T-helper 17 cell (primary cell): ENCODE results near the gene PRCC. TPM values are rescaled to one million over a fixed set of nuclear protein-coding genes. Genes with fewer than 3 reads are reported as not detected.

Experiments
- ATAC-seq: fragments of 150-1000 bp; cut with Tn5 transposase; 2 replicates; pipeline ENCODE4 v1.10.0; 2021; ENCODE audit warnings: mild to moderate bottlenecking, moderate library complexity
- DNase-seq, 3 donors: peaks; one replicate each; pipeline versions ENCODE4 v3.0.0 to v3.0.0-alpha.2; 2020 to 2021
- H3K9me3 ChIP-seq: one replicate; pipeline ENCODE4 v1.7.0; 2013; ENCODE audit warnings: low read length, mild to moderate bottlenecking; ENCODE audit not compliant: control insufficient read depth, poor library complexity, severe bottlenecking
- H3K27ac Mint-ChIP-seq: one replicate; pipeline ENCODE4 v1.8.0; 2022; ENCODE audit warnings: mild to moderate bottlenecking, moderate library complexity, mixed read lengths
- H3K27me3 Mint-ChIP-seq: one replicate; pipeline ENCODE4 v1.8.0; 2022; ENCODE audit warnings: mixed read lengths
- H3K36me3 Mint-ChIP-seq: one replicate; pipeline ENCODE4 v1.8.0; 2022; ENCODE audit warnings: low read depth, mixed read lengths
- H3K4me1 Mint-ChIP-seq: one replicate; pipeline ENCODE4 v1.8.0; 2022; ENCODE audit warnings: mild to moderate bottlenecking, mixed read lengths
- H3K4me3 Mint-ChIP-seq: one replicate; pipeline ENCODE4 v1.8.0; 2022; ENCODE audit warnings: mild to moderate bottlenecking, moderate library complexity, mixed read lengths
- total RNA-seq, 4 donors: library from RNA in 2 of 4; stranded (reverse) in 2 of 4; gene quantifications; one replicate each; pipeline ENCODE4 v1.2.3 and lab custom pipeline; 2022 to 2026

The PRCC gene, protein sequence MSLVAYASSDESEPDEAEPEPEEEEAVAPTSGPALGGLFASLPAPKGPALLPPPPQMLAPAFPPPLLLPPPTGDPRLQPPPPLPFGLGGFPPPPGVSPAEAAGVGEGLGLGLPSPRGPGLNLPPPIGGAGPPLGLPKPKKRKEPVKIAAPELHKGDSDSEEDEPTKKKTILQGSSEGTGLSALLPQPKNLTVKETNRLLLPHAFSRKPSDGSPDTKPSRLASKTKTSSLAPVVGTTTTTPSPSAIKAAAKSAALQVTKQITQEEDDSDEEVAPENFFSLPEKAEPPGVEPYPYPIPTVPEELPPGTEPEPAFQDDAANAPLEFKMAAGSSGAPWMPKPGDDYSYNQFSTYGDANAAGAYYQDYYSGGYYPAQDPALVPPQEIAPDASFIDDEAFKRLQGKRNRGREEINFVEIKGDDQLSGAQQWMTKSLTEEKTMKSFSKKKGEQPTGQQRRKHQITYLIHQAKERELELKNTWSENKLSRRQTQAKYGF
- total RNA-seq = 10 to 100 TPM; 51.0 to 82.4 TPM
- 28.2 to 35.9 reads per million in 2 donors for total RNA-seq (lab: John Stamatoyannopoulos, UW)

DNA sequence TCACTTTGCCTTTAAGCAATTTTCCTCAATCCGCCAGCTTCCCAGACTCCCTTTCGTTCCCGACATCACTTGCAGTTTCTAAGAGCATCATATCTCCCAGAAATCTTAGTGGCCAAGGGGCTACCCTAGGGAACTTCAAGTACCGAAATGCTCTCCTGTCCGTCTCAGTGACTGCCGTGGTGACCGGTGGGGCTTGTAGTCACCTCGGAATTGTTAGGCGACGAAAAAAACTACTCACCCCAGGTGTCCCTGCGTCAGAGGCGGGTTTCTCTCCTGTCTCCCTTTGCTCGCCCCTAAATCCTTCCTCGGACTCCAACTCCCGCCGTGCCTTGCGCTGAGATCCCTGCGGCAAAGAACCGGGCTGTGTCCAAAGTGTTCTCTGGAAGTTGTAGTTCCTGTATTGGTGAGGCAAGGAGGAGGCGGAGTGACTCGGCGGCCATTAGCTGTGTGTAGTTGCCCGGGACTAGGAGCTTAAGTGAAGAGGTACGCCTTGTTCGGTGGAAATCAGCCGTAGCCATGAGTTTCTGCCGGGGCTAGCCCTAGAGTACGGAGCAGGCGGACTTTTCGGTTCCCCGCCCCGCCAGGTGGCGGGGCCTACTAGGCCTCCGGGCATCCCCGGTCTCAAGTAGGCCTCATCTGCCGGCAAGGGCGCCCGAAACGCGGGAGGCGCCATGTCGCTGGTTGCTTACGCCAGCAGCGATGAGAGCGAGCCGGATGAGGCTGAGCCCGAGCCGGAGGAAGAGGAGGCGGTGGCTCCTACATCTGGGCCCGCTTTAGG, at the start of gene PRCC:
TSS of gene PRCC (plus strand) at position 435 of the 778 bp plus-strand sequence. CDS start at position 672, 237 bp downstream.
- H3K4me3 Mint-ChIP-seq = no peak within 1 kb of the TSS
- peak; percentile 92 for ATAC-seq
- peak; percentile 87 to 96 (median 92) for DNase-seq
- H3K4me1 Mint-ChIP-seq = peaks cover 29% of the 10 kb centered on the region
- no peaks in the 10 kb centered on the region for H3K9me3 ChIP-seq
- H3K36me3 Mint-ChIP-seq = peaks cover 8% of the 10 kb centered on the region
- no peak within 1 kb of the TSS for H3K27ac Mint-ChIP-seq
- H3K27me3 Mint-ChIP-seq = no peaks in the 10 kb centered on the region

DNA sequence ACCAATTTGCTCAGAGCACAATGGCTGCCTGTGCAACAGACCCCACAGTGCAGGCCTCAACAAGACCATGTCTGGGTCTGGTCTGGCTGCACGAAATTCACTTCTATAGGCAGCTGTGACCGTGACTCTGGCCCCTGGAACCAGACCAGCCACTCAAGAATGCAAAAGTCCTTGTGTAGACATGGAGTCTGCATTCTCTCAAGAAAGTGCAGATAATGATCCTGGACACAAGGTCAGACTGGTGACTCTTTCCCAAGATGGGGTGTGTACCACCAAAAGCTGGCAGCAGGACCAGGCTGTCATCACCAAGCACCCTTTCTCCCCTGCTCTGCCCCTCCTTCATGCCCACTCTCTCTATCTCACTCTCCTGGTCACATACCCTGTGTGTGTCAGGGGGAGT, 46.2 kb upstream of the PRCC start:
- H3K4me3 Mint-ChIP-seq = no peak overlapping the region
- H3K27me3 Mint-ChIP-seq = no peaks in the 10 kb centered on the region
- H3K4me1 Mint-ChIP-seq = peaks cover 9% of the 10 kb centered on the region
- no peaks in the 10 kb centered on the region for H3K9me3 ChIP-seq
- no peak for DNase-seq
- no peak for ATAC-seq
- peaks cover 3% of the 10 kb centered on the region for H3K36me3 Mint-ChIP-seq
- H3K27ac Mint-ChIP-seq = no peak overlapping the region

DNA sequence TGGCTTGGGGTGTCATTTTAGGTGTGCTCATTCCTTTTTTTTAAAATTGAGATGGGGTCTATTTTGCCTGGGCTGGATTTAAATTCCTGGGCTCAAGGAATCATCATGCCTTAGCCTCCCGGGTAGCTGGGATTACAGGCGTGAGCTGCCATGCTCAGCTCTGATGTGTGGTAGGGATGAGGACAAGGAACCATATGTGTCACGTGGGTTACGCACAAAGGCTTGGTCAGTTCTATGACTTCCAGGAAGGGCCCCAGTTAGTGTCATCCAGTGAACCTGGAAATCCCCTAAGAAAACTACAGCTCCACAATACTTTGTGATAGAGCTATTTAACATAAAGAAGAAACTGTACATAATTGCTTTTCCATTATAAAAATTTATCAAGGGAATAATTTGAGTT, 45.8 kb upstream of the PRCC start:
- ATAC-seq (no peak), DNase-seq (no peak)
- H3K4me3 Mint-ChIP-seq = no peak overlapping the region
- peaks cover 3% of the 10 kb centered on the region for H3K36me3 Mint-ChIP-seq
- no peaks in the 10 kb centered on the region for H3K27me3 Mint-ChIP-seq
- no peak overlapping the region for H3K27ac Mint-ChIP-seq
- H3K4me1 Mint-ChIP-seq = peaks cover 9% of the 10 kb centered on the region
- no peaks in the 10 kb centered on the region for H3K9me3 ChIP-seq

DNA sequence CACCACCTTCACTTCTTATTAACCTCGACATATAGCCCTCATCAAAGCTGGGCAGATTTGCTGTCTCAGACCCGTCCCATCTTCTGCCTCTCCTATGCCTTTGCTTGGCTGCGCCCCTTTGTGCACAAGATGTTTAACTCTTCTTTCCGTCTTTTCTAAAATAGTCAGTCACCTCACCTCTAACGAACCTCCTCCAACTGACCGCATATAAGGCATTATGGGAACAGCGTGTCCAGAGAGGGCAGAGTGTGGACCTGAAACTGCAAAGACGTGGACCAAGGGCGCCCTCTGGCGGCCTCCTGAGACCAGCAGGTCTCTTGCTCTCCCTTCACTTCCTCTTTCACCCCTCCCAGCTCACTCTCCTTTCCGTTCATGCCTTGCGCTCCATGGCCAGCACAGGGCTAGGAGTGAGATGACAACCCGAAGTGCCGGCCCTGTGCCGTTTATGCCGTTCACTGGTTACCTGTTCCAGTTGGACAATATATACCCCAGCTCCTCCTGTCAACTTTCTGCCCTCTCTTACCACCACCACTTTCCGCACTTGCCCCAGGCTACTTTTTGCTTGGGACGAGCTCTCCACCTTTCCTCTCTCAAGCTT, 41.6 kb upstream of the PRCC start:
- Mint-ChIP-seq H3K4me1 (peaks cover 15% of the 10 kb centered on the region), H3K27me3 (no peaks in the 10 kb centered on the region), H3K27ac (no peak overlapping the region), H3K4me3 (no peak overlapping the region), H3K36me3 (peaks cover 3% of the 10 kb centered on the region)
- peak; percentile 65 to 74 (median 71) for DNase-seq
- no peaks in the 10 kb centered on the region for H3K9me3 ChIP-seq
- peak; percentile 15 for ATAC-seq

DNA sequence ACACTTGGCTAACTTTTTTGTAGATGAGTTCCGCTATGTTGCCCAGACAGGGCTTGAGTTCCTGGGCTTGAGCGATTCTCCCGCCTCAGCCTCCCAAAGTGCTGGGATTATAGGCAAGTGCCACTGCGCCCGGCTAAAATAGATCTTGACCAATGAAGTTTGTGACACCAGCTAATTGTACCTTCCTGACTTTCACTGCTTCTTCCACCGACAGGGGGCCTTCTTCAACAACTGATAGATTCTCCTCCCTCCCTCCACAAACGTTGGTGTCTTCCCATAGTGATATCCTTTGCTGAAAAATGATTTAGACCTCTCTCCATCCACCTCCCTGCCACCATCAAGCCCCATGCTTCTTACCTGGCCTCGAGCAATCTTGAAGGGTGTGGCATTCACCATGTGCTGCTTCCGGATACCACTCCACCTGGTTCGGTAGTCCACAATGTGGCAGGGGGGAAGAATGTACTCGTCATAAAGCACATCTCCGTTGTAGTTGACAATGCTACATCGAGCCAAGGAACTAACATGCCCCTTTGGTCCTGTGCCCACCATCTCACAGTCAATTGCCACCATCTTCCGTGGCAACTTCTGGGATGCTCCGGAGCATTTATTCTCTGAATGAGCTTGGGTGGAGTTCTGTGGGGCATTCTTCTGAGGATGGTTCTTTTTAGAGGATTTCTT, 40.6 kb upstream of the PRCC start:
- DNase-seq = no peak
- Mint-ChIP-seq H3K27me3 (no peaks in the 10 kb centered on the region), H3K27ac (no peak overlapping the region), H3K4me1 (peaks cover 17% of the 10 kb centered on the region), H3K36me3 (peaks cover 3% of the 10 kb centered on the region), H3K4me3 (no peak overlapping the region)
- no peak for ATAC-seq
- H3K9me3 ChIP-seq = no peaks in the 10 kb centered on the region

DNA sequence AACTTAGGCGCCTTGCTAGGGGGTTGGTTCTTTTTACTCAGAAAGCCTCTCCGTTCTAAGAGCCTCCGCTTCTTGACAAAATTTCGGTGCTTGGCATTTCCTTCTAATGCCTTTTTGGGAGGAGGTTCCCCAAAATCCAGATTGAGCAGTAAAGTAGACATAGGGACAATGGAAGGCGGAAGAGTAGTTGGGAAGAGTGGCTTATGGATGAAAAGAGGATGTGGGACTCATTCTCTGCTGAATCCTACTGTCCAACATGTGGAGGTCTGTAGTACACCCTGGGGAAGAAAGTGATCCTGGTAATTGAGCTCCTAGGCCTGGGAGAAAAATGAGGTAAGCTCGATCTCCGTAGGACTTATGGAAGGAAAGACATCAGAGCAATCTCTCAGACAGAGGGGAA, 39.8 kb upstream of the PRCC start:
- DNase-seq (no peak), ATAC-seq (no peak)
- Mint-ChIP-seq H3K27me3 (no peaks in the 10 kb centered on the region), H3K36me3 (peaks cover 3% of the 10 kb centered on the region), H3K4me3 (no peak overlapping the region), H3K4me1 (peaks cover 17% of the 10 kb centered on the region), H3K27ac (no peak overlapping the region)
- no peaks in the 10 kb centered on the region for H3K9me3 ChIP-seq

DNA sequence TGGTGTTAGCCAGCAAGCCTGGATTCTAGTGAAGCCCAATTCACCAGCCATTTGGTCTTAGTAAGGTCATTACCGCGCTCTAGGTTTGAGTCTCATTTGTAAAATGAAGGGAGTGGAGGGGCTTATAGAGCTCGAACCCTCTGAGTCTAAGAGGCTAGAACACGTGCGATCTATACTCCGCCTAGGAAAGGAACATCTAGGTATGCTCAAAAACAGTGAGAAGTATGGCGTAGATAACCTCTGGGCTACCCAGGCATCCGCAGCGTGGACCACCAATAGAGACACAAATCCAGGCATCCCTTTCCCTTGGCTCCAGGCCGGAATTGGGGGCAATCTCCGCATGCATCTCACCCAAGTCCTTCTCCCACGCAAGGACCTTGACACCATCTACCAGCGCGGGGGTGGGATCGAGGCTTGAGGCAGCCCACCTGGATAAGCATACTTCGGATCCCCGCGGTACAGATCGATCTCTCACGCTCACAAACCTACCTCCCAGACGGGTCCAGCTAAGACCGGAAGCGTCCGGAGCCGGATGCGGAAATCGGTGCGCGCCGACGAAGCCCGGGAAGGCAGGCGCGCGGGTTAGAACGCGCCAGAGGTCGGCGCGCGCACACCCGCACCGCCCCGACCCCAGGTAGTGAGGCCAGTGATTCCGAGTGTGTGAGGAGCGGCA, 39.3 kb upstream of the PRCC start, which contains the start of gene METTL25B:
TSS of gene METTL25B (plus strand) at position 544 of the 673 bp plus-strand sequence. CDS start 636 bp downstream, outside the sequence.
- peak; percentile 70 for ATAC-seq
- H3K27ac Mint-ChIP-seq = no peak within 1 kb of the TSS

DNA sequence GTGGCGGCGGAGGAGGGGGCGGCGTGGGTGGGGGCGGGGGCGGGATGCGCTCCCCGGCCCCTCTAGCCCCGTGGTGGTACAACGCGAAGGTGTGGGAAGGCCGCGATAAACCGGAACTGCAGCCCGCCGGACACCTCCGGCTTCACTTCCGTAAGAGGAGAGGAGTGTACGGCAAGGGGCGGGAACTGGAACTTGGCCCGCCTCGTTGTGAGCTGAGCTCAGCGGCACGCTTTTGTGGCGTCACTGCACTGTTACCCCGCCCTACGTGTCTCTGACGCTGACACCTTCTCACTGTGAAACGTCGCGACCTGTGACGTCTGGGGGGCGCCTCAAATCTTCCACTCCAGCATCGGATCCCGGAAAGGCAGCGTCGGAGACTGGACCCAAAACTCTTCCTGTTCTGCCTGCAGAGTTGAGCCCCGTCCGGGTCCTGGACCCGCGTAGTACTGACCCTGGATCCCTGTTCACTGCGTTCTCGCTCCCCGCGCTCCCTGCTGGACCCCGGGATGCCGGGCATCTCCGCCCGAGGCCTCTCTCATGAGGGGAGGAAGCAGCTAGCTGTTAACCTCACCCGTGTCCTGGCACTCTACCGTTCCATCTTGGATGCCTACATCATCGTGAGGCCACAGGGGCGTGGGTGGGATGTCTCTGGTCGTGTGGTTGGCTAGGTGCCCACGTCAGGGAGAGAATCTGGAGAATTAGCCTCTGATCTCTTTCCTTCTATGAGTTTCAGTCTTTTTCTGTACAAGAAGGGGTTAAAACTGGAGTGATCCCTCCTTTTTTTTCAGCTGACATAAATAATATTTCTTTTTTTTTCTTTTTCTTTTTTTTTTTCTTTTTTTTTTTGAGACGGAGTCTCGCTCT, 38.5 kb upstream of the PRCC start, which contains the start of gene ISG20L2:
TSS of gene ISG20L2 (minus strand) at position 168 of the 864 bp plus-strand sequence. CDS start 1,114 bp downstream, outside the sequence.
- peaks cover 2% of the 10 kb centered on the region for H3K36me3 Mint-ChIP-seq
- H3K4me3 Mint-ChIP-seq = no peak within 1 kb of the TSS
- no peaks in the 10 kb centered on the region for H3K27me3 Mint-ChIP-seq
- H3K27ac Mint-ChIP-seq = no peak within 1 kb of the TSS
- no peaks in the 10 kb centered on the region for H3K9me3 ChIP-seq
- peak; percentile 86 to 91 (median 87) for DNase-seq
- ATAC-seq = peak; percentile 94
- peaks cover 12% of the 10 kb centered on the region for H3K4me1 Mint-ChIP-seq

More for the DNA sequence above, 39.3 kb upstream of the PRCC start, which contains the start of gene METTL25B:
- no peak within 1 kb of the TSS for H3K4me3 Mint-ChIP-seq
- no peaks in the 10 kb centered on the region for H3K27me3 Mint-ChIP-seq
- H3K9me3 ChIP-seq = no peaks in the 10 kb centered on the region
- peak in 2 of 3 donors; percentile 59 to 62 for DNase-seq
- peaks cover 17% of the 10 kb centered on the region for H3K4me1 Mint-ChIP-seq
- peaks cover 5% of the 10 kb centered on the region for H3K36me3 Mint-ChIP-seq

DNA sequence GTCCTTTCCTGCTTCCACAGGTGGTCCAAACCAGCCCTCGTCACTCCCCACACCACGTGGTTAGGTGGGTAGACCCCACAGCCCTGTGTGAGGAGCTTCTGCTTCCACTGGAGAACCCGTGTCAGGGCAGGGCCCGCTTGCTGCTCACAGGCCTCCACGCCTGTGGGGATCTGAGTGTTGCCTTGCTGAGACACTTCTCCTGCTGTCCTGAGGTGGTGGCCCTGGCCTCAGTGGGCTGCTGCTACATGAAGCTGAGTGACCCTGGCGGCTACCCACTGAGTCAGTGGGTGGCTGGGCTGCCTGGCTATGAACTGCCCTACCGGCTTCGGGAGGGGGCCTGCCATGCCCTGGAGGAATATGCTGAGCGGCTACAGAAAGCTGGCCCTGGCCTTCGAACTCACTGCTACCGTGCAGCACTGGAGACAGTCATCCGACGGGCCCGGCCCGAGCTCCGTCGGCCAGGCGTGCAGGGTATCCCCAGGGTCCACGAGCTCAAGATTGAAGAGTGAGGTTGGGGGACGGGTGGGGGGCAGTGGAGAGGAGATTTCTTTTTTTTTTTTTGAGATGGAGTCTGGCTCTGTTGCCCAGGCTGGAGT, 33.2 kb upstream of the PRCC start:
- DNase-seq = no peak
- H3K9me3 ChIP-seq = no peaks in the 10 kb centered on the region
- Mint-ChIP-seq H3K27me3 (no peaks in the 10 kb centered on the region), H3K4me1 (peaks cover 8% of the 10 kb centered on the region), H3K4me3 (no peak overlapping the region), H3K27ac (peak overlapping the region; percentile 47), H3K36me3 (peaks cover 2% of the 10 kb centered on the region)
- ATAC-seq = no peak

DNA sequence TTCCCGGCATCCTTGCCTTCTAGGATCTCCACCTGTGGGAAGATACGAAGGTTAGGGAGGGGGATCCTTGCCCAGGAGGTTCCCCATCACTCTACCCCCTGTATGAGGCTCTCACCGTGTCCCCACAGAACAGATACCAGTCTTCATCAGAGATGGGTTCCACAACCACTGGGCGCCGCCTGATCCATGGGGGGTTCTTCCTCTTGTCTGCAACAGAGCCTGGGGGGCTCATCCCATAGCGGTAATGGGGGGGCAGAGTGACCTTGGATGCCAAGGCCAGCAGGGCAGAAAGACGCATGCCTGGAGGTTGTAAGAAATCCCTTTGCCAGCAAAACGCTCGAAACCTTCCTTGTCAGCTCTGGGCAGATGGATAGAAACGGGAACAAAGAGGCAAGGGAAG, 28.9 kb upstream of the PRCC start:
- no peak for ATAC-seq
- Mint-ChIP-seq H3K4me1 (peaks cover 16% of the 10 kb centered on the region), H3K27ac (no peak overlapping the region), H3K36me3 (peaks cover 3% of the 10 kb centered on the region), H3K4me3 (no peak overlapping the region), H3K27me3 (no peaks in the 10 kb centered on the region)
- H3K9me3 ChIP-seq = no peaks in the 10 kb centered on the region
- no peak for DNase-seq

DNA sequence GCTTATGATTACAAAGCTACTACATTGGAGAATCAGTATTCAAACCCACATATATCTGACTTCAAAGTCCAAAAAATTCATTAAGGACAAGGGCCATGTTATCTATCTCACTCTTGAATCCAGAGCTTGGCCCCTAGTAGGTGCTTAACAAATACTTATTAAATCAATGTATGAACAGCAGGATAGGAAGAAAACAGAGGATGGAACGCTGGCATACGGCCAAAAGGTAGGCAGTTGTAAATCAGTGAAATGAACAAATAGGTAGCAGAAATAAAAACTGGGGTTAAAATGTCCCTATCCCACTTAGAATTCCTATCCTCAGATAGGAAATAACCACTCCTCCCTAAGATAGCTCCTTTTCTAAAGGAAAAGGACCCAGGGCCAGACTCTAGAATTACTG, 28.4 kb upstream of the PRCC start:
- no peaks in the 10 kb centered on the region for H3K27me3 Mint-ChIP-seq
- H3K36me3 Mint-ChIP-seq = peaks cover 7% of the 10 kb centered on the region
- DNase-seq (no peak), ATAC-seq (no peak)
- no peaks in the 10 kb centered on the region for H3K9me3 ChIP-seq
- peak overlapping the region; percentile 39 for H3K4me3 Mint-ChIP-seq
- no peak overlapping the region for H3K27ac Mint-ChIP-seq
- H3K4me1 Mint-ChIP-seq = peaks cover 16% of the 10 kb centered on the region
